CD4-positive, alpha-beta T cell treated with Interleukin-6 for 4 hours (primary cell): Measurements from ENCODE around the gene CDCA7.
"Not testable (repeated sequence)": the region's sequence is repeated elsewhere in the genome, so short reads cannot be mapped to it uniquely, and the experiment has no call there.

Experiments
- DNase-seq: peaks from one replicate; pipeline ENCODE4 v3.0.0-alpha.2; 2020; ENCODE audit warnings: mixed read lengths

Gene CDCA7

DNA sequence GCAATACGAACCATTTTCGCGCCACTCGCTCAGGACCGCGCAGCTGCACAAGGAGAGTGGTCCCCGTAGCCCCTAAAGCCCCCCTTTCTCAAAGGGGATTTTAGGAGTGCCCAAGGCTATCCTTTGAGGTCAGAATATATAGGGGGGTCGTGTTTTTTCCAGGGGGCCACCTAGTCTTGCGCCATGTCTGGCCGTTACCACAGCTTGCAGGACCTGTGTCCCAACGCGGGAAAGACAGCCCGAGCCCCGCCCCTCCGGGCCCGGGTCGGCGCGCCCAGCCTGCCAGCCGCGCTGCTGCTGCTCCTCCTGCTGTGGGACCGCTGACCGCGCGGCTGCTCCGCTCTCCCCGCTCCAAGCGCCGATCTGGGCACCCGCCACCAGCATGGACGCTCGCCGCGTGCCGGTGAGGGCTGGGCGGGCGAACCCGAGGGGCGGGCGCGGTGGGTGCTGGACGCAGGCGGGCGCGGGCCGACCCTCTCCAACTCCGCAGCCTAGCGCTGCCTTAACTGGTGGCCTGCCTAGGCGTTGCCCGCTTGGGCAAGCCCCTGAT, at the start of gene CDCA7:
Gene CDCA7 (plus strand): TSS at position 291 of the 550 bp plus-strand sequence. CDS start 92 bp downstream, at position 383.
- peak; percentile 53 for DNase-seq

DNA sequence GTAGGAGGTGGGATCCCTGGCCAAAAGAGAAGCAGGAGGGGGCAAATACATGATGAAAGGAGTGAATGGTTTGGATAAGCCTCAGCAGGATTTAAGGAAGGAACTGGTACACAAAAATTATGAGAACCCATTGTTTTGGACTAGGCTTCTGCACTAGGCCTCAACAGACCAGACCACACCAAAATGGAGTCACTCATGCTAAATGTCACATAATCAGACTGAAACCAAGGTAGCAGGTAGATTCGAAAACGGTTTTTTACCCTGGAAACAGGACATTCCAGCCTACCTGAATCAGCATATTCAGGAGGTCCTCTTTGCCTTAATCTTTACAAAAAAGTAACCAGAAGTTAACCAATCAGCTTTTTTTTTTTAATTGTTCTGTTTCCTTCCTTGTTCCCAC, 49.4 kb upstream of the CDCA7 start:
- DNase-seq = no peak

DNA sequence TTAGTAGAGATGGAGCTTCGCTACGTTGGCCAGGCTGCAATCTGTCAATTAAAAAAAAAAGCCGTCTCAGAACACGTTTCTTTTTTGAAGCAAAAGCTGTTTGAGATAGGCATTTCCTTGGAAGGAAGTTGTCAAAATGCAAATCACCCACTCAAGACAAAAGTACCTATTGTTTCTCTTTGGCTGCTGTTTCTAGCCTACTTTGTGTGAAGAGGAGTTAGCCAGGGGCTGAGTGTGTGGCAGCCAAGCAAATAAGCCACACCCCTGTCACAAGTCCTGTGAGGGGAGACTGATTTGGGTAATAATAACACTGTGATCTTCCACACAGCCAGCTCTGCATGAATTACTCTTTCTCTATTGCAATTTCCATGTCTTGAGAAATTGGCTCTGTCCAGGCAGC, 47.4 kb upstream of the CDCA7 start:
- no peak for DNase-seq

DNA sequence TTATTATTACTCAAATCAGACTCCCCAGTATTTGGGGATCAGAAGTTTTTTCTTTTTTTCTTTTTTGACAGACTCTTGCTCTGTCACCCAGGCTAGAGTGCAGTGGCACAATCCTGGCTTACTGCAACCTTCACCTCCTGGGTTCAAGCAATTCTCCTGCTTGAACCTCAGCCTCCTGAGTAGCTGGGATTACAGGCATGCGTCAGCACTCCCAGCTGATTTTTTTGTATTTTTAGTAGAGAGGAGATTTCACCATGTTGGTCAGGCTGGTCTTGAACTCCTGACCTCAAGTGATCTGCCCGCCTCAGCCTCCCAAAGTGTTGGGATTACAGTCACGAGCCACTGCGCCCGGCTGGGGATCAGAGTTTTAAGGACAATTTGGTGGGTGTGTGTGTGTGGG, 45.3 kb upstream of the CDCA7 start:
- DNase-seq = not testable (repeated sequence)

DNA sequence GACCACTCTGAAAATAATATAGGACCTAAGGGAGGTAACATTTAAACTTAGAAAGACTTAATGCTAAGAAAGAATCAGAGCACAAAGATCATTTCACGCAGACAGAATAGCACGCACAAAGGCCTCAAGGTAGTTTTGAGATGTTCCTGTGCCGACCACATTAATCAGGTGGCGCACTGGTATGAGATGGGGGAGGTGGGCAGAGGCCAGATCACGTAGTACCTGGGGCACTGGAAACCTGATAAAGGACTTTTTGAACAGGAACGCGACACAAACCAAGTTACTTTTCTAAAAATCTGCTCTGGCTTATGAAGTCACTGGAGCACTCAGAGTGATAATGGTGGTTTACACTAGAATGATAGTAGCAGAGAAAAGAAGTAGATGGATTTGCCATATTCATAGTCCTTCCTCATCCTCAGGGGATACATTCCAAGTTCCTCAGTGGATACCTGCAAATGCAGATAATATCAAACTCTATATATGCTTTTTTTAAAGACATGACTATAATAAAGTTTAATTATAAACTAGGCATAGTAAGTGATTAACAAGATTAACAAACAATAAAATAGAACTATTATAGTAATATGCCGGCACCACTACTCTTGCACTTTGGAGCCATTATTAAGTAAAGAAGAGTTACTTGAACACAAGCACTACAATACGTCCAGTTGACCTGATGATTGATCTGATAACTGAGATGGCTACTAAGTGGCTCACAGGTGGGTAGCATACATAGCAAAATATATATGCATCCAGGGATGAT, 42.6 kb upstream of the CDCA7 start:
- no peak for DNase-seq

DNA sequence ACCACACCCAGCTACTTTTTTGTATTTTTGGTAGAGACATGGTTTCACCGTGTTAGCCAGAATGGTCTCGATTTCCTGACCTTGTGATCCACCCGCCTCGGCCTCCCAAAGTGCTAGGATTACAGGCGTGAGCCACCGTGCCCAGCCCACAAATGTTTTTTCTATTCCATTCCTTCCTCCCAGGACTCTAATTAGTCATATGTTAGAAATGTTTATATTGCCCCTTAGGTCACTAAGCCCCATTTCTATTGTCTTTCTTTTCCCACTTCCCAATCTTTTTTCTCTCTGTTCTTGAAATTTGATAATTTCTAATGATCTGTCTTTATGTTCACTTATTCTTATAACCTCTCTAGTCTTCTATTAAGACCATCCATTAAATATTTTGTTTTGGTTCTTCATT, 31.3 kb upstream of the CDCA7 start:
- no peak for DNase-seq

DNA sequence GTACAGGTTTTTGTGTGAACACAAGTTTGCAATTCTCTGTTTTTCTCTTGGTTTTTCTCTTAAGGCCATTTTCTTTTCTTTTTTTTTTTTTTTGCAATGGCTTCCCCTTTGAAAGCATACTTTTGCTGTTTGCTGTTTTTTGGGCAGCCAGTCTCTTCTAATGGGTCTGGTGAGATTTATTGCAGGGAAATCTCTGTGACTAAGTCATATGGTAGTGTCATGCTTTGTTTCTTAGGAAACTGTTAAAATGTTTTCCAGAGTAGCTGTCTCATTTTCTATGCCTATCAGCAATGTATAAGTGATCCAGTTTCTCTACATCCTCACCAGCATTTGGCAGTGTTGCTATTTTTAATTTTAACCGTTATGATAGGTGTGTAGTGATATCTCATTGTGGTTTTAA, 27.9 kb upstream of the CDCA7 start:
- no peak for DNase-seq

DNA sequence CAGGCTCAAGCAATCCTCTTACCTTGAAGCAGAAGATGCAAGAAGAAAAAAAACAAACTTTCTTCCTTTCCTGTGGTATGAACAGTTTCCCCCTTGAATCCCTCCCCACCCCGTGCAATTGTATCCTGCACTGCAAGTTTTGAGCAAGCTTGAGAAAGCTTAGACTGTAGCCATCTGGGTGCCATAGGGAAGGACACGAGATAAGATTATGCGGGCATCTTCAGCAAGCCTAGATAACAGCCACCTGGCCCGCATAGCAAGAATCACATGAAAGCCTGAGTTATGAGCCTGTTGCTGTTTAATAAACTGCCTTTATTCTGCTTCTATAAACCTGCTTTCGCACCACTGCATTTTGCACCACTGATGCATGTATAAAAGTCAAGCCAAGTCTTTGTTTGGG, 27.3 kb upstream of the CDCA7 start:
- no peak for DNase-seq

DNA sequence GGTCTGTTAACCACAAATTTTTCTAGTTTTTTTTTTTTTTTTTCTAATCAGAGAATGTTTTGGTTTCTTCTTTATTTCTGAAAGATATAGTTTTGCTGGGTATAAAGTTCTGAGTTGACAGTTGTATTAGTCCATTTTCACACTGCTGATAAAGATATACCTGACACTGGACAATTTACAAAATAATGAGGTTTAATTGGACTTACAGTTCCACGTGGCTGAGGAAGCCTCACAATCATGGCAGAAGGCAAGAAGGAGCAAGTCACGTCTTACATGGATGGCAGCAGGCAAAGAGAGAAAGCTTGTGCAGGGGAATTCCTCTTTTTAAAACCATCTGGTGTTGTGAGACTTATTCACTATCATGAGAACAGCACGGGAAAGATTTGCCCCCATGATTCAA, 21.7 kb upstream of the CDCA7 start:
- DNase-seq = not testable (repeated sequence)

DNA sequence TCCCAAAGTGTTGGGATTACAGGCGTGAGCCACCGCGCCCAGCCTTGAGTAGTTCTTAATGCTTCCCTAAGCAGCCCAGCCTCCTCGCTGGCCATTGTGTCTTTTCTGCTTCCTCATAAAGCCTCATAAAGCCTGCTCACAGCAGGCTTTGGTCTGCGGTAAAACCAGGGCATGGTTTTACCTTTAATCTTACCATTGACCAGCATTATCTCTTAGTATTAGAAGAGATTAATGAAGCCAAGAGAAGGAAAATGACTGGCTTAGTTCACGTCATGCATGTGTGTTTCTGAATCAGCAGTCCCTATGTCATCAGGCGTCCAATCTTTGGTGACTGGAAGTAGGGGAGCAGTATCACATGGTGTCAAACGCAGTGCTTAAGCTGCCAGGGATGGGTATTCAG, 14.9 kb upstream of the CDCA7 start:
- no peak for DNase-seq

DNA sequence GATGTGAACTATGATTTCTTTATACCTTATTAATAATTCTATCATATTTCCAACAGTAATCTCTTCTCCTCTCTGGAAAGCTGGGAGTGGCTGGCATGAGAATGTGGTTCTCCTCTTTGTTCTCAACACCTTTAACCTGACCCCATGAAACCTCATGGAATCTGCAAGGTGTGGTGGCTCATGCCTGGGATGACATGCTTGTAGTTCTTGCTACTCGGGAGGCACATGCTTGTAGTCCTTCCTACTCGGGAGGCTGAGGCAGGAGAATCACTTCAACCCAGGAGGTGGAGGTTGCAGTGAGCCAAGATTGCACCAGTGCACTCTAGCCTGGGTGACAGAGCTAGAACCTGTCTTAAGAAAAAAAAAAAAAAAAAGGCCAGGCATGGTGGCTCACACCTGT, 10.8 kb upstream of the CDCA7 start:
- no peak for DNase-seq

DNA sequence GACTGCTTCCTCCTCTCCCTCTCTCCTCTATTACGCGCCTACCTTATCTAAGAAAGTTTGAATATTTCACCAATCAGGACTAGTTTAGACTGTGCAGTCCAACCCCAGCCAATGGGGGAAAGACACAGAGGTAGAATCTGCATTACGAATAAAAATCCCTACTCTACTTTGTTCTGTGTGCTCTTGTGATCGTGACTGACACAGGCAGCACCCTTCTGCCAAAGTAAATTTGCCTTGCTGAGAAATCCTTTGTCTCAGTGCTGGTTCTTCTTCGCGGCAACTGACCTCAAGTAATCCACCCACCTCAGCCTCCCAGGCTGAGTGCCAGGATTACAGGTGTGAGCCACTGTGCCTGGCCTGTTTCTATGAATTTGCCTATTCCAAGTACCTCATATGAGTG, 8.6 kb upstream of the CDCA7 start:
- no peak for DNase-seq

DNA sequence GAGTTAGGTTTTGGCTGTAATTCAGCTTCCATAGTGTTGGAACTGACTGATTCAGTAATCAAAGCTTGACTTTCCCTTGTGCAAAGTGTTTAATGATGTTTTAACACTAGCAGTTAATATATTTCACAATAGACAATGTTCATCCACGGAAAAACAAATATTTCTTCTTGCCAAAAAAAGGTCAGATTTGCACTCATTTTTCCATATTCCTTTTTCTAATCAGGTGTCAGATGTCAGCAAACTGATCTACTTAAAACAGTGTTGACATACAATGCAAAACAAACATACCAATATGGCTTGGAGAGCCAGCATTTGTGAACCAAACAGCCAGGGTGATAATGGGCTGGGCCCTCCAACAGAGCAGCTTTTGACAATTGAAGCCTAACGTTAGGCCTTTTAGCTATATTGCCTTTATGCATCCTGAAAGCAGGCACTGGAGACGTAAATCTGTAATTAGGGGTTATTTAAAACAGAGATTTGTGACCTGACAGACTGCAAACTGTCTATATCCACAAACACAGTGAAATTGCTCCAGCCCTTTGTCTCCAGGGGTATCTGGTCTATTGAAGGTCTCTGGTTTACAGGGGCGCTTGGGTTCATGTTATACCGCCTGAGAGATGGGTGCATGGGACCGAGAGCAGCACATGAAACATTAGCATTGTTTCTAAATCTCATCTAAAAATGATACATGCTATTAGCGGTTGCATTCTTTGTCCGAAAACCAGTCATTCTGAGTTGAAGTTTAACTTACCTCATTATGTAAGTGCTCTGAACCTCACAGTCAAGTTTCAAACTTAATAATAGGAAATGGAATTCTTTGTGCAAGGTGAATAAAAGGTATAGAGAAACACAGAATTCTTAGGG, 7.1 kb upstream of the CDCA7 start:
- no peak for DNase-seq

DNA sequence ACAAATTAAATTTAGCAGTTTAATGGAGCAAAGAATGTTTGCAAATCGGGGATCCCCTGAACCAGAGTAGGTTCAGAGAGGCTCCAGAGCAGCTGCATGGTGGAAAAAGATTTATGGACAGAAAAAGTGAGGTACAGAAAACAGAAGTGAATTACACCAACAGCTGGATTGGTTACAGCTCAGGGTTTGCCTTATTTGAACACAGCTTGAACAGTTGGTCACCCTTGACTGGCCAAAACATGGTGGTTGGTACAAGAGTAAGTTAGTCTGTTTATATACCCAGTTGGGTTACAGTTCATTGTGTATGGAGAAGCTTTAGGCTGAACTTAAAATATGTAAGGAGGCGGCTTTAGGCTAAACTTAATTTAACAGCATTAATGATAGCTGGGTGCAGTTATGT, 5.4 kb upstream of the CDCA7 start:
- DNase-seq = no peak

DNA sequence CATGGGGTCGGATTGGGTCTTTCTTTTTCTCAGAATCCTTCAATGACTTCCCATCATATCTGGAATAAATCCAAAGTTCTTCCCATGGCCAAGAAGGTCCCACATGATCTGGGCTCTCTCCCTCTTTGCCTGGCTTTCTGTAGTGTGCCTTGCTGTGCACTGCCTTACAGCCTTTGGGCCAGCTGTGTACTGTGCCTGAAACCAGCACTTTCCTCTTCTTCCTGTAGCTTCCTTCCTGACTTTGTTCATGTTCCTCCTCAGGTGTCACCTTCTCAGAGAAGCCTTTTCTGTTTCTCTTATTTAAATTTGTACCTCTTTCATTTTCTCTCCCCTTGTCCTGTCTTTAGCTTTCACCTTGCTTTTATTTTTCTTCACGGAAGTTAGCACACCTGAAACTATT, 4.3 kb upstream of the CDCA7 start:
- no peak for DNase-seq

DNA sequence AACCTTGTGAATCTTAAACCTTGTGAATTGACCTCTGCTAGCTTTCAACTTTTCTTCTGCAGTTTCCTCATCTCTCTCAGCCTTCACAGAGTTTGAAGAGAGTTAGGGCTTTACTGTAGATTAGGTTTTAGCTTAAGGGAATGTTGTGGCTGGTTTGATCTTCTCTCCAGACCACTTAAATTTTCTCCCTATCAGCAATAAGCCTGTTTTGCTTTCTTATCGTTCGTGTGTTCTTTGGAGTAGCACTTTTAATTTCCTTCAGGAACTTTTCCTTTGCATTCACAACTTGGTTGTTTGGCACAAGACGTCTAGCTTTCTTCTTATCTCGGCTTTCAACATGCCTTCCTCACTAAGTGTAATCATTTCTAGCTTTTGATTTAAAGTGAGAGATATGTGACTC, 2.8 kb upstream of the CDCA7 start:
- no peak for DNase-seq

DNA sequence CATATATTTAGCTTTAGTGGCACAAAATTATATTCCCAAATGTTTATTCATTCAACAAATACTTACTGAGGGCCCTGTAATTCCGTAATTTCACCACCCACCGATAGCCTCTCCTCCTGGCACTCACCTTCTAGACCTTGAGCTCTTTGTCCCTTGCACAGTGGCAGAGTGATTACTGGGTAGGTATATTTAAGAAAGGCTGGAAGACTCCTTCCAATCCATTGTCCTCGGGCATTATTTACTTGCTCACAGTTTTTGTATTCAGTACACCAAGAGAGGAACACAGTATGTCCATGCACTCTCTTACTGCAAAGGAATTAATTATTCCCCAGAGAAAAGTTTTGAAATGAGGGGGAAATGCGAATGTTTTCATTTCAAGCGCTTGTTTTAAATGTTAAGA, 1.1 kb upstream of the CDCA7 start:
- no peak for DNase-seq

DNA sequence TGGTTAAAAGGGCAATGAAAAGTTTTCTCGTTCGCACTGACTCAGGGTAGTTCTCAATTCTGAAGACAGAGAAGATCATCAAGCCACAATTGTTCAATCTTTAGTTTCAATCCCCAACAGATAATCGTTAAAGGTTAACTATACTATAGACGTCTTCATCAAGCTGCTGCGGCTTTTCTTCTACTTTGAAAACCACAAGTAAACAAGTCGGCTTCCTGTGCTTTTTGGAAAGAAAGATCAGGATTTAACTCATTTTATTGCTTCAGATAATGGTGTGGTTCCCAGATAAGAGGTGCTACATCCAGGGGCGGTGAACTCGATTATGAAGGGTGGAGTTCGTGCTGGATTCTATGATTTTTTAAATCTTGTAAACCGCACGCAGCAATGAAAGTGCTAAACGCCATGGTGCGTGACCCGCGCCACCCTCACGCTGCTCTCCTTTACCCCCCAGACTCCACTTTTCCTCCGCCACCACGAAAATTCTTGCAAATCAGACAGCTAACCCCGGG, 545 bp upstream of the CDCA7 start:
- DNase-seq = no peak

DNA sequence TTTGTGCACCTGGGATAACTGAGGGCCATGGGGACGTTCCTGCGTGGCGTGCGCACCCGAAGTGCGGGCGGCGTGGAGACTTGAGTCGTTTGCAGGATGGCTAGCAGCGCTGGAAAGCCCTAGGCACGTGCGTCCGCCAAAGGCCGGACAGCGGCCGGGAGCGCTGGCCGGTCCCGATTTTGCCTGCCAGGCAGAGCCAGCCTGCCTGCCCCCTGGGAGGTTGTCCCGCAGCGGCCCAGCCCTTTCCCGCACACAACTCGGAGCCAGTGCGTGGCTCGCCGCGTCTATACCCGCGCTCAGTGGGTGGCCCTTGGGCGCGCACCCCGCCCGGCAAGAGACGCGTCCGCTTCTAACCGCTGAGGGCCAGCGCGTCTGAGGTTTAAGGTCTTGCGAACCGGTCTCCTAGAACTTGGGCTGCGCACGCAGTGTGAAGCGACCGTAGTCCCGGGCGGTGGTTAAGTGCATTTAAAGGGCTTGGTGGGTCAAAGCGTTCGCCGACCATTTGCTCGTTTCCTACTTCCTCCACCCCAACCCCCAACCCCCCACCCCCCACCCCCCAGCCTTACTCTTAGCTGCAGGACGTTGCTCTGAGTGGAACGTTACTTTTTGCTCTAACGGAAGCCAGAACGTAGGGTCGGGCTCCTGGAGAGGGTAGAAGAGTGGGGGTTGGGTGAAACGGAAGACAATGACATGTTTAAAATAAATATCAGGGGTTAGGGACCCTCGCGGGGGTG, 627 bp downstream of the CDCA7 start:
- DNase-seq = peak; percentile 25

DNA sequence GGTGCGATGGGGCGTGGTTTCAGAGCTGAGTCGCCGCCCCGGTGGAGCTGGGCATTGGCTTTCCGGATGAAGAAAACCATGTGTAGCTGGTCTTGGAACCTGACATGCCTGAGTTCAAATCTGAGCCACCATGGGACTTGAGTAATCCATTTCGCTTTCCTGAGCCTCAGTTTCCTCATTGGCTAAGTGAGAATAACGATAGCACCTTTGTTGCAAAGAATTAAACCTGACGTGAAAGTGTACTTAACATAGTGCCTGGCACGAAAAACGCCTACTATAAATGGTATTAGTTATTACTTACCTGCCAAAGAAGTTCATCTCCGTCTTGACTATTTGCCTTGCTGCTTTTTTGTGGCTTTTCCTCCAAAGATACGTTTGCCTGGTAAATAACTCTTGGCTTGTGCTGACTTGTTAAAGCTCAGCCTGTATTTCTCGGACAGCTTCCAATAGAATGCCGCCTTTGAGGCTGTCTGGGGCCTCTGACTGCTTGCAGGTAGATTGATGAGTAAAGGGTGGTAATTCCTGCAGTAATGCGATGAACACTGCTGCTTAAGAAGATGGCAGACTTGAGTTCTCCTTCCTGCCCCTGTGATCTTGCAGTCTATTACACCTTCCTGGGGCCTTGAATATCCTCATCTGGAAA, 1.3 kb downstream of the CDCA7 start:
- DNase-seq = no peak

DNA sequence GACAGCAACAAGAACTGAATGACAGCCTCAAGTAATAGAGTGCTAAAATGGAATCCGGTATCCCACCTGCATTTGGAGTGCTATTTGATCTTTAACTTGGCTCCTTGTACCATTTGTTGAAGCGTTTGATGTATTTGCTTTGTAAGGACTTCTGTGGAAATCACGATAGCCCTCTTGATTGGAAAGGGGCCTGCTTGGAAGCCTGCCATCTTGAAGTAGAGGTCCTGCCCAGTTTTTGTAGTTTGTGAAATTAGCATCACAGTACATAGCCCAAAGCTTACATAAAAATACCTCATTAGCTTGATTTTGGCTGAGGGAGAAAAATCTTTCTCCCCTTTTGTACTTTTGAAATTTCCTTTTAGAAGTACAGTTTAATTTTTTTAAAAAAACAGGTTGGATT, 2.7 kb downstream of the CDCA7 start:
- no peak for DNase-seq

DNA sequence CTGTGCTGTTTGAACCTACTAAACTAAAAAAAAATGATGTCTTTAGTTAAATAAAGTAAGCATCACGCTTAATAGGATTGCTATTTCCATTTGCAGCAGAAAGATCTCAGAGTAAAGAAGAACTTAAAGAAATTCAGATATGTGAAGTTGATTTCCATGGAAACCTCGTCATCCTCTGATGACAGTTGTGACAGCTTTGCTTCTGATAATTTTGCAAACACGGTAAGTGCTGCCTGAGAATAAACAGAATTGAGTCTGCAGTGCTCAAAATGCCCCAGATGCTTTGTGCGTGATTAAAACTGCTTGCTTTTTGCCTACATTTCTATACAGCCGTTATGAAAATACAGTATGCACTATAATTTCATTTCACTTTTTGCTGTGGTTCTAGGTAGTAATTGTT, 3.9 kb downstream of the CDCA7 start:
- no peak for DNase-seq

DNA sequence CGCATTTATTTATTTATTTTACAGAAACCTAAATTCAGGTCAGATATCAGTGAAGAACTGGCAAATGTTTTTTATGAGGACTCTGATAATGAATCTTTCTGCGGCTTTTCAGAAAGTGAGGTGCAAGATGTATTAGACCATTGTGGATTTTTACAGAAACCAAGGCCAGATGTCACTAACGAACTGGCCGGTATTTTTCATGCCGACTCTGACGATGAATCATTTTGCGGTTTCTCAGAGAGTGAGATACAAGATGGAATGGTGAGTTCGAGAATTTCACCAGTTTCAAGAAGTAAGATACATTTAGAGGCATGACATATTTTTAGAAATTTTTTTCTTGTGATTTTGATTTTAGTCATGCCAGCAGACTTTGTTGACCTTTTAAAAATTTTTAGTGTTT, 4.6 kb downstream of the CDCA7 start:
- no peak for DNase-seq
